Mucosa of gallbladder (tissue), 1 donor: ENCODE results near the gene NAB1. TPM values are rescaled to one million over a fixed set of nuclear protein-coding genes. Genes with fewer than 3 reads are reported as not detected.

Source experiments
- DNase-seq: peaks from one replicate; pipeline ENCODE4 v3.0.0-alpha.2; 2020; ENCODE audit warnings: low spot score
- total RNA-seq: library from RNA; stranded (reverse); gene quantifications from one replicate; pipeline ENCODE4 v1.2.1, GENCODE V29; 2021
- donor health status: DM: no; HTN: no; CAD: no.

Gene NAB1
- total RNA-seq, 1 donor from 2014 or later = 29.9 TPM

DNA sequence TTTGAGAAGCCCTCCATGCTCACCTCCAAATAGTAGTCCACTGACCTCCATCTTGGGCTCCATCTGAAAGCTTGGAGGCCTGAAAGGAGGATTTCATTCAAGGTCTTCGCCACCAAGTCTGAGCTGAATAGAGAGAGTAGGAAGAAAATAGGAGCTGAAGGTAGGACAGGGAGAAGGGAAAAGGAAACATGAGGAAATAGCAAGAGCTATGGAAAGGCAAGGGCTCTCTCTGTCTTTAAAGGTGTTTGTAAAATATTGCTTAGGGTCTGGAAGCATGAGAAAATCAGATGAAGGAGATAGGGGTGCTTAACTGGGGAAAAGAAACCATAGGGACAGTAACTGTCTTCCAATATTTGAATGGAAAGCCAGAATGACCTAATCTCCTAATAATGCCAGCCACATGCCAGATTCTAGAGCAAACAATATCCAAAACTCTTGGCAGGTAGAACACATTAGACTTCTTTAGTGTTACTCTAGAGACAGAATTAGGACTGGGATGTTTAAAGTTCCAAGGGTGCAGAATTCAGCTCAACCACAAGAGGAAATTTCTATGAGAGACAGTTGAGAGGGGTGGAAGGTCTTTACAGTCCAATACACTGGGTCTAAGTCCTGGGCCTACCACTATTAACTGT, 67.4 kb downstream of the NAB1 start:
- DNase-seq = no peak

DNA sequence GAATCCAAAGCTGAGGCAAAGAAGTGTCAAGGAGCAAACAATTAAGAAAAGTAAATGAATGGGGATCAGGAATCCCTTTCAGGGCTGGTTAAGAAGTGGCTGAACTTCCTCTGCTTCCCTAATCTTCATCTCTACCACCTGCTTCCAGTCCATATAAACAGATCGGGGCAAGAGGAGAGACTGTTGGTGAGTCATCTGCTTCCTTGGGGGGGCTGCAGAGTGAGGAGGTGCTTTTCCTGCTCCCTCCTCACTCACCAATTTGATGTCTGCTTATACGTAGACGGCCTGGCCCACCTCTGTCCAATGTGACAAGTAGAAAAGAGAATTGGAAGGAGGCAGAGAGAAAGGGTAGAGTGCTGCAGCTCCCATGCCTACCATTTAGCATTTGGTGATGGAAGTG, 68.4 kb downstream of the NAB1 start:
- no peak for DNase-seq

DNA sequence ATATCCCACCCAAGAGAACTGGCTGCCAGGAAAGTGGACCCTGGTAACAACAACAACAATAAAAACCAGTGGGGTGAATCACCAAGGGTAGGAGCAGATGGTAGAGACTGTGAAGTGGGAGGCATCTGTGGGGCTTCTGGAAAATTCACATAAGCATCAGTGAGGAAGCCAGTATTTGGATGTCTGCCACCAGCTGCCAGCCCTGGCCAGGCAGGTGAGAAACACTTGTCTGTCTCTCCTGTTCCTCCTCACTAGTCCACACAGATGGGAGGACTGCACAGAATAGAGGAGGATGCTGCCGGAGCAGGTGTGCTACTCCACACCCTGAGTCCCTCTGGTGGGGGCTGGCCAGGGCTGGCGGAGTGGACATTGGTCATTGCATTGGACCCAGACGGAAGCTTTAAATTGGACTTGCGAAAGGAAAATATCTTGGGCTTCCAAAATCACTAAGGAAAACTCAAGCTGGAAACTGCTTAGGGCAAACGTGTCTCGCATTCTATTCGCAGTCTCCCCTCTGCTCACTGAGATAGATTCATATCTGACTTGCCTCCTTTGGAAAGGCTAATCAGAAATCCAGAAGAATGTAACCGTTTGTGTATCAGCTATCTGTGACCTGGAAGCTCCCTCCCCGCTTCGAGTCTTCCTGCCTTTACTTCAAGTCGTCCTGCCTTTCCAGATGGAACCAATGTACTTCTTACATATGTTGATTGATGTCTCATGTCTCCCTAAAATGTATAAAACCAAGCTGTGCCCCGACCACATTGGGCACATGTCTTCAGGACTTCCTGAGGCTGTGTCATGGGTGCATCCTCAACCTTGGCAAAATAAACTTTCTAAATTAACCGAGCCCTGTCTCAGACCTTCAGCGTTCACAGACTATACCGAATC, 69.1 kb downstream of the NAB1 start:
- no peak for DNase-seq

DNA sequence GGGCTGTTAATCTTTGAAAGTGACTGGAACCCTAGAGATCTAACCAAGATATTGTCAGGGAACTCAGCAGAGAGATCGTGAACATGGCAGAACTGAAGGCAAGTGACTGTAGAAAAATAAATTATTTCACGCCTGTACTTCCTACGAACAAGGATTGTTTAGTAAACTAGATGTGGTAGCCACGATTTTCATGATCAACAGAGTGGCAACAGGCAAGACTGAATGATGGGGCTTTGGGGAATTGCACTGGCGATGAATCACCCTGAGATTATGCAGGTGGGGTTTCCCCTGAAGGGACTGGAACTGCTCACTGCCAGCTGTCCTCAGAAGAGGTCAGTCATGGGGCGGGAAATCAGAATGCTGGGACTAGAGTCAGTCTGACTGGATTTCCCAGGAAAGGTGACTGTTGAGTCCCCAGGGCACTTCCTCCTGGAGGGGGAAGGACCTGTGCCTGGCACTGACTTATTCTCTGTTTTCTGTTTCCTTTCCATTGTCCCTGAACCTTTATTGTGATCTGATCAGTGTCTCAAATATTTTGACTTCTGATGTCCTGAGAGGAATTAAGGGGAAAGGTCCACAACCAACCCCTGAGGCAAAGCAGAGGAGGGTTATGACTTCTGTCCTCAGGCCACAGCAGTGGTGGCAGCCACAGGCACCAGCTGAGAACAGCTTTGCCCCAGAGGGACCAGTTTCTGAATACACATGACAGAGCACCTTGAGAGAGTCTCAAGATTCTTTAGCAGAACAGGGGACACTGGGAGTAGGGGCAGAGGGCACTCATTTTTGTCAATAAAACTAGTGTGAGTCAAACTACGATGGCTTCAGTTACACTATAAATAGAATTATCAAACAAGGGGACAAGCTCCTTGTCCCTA, 70.0 kb downstream of the NAB1 start:
- DNase-seq = peak; percentile 55

DNA sequence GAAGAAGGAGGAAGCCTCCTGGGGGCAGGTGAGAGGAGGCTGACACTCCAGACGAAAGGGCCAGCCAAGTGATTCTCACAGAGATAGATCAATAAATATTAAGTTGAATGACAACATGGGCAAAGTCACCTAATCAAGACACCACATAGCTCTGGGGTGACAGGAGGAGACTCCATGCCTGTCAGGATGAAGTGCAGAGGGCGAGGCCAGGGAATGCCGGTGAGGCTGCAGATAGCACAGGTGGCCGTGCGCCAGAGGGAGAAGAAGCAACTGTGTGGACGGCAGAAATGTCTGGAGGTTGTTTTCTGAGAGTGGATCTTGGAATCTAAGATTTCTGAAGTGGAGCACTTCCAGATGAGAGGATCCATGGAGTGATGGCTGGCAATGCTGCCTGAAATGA, 71.4 kb downstream of the NAB1 start:
- no peak for DNase-seq

DNA sequence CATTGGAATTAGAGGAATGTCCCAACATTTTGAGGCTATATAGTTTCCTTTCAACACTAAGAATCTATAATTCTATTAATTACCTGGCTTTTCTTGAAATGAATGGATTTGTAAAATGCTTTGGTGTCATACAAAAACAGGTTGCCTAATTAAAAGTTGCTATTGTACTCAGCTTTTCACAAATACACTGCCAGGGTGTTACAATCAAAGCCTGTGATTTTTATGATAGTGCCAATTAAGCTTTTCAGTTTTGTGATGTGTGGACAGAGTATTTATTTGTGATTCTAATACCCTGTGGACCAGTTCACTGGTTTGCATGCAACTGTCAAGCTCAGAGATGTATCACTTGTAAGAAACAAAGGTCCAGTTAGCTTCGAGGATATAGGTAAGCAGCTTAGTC, 71.8 kb downstream of the NAB1 start:
- DNase-seq = no peak

DNA sequence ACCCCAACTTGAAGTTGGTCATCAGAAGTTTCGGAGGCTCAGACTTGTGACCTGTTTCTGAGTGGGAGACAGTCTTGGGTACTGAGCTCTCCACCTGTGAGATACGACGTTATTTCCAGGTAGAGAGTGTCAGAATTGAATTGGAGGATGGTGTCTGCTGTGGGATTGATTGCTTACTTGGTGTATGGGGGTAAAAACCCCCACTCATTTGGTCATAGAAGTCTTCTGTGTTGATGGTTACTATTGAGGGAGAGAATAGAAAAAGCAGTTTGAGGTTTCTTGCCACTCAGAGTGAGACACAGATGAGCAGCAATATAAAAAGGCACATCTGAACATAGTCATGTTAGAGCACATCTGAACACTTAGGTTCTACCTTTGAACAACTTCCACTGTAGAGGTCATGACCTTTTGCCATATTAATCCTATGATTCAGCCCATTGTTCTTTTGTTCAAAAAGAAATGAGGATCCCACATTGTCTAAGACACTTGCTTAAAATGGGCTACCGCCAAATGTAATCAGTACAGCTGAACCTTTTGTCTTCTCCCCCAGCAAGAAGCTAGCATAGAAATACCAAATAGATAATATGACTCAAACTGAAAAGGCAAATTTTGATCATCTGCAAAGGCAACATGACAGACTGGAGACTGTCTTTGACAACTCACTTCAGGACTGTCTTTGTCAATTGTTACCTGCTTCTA, 73.3 kb downstream of the NAB1 start:
- DNase-seq = no peak

DNA sequence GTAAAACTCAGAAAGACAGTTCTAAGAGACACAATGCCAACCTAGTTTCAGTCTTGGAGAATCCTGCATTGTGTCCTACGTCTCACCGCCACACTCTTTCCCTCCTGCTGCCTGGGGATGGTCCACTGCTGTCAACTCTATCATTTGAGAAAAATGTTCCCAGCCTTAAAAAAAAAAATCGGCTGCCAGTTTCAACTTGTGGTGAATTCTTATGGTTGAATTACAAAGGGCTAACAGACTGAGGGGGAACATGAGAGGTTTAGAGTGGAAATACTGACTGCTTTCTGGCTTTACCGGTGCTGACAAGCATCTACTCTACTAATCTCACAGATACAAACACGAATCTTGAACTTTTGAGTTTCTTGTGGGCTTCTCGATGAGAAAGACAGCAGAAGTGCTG, 74.0 kb downstream of the NAB1 start:
- no peak for DNase-seq

DNA sequence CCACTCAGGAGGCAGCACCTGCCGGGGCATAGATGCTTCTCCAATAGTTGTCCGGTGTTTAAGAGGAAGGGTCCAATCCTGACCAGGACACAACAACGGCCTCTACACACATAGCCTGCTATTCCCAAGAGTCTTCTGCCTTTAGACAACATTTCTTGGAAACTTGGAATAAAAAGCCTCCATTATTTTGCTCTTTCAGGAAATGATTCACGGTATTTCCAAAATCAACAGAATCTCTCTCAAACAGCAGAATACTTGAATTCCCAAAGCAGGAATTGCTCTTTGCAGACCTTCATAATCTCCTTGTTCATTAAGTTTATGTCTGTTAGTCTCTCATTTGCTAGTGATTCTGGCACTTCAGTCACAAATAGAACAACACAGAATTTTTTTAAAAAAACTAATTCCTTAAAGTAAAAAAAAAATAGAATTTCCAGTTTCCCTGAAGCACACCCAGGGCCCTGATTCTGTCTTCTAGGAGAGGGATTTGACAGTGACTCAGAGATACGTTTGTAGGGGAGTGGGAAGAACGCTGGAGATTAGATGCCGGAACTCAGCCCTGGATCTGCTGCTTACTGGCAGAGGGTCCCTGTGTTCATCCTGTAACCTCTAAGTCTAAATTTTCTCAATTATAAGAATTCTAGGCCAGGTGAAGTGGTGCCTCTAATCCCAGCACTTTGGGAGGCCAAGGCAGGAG, 74.7 kb downstream of the NAB1 start:
- no peak for DNase-seq

DNA sequence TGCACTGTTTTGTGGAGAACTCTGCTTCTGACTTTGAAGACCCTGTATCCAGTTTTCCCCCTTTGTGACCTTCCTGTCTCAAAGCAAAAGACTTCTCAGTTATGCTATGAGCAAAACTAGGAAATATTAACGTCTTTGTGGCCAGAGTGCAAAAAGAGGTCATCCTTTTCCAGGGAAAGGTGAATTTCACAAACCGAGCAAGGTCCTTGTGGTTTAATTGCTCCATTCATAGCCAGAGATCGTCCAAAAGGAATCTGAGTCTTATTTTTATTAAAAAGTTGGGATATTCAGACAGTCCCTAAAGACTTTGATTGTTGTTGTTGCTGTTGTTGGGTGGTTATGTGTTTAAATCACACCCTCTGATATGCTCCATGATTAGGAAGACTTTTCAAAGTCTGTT, 77.4 kb downstream of the NAB1 start:
- DNase-seq = no peak

DNA sequence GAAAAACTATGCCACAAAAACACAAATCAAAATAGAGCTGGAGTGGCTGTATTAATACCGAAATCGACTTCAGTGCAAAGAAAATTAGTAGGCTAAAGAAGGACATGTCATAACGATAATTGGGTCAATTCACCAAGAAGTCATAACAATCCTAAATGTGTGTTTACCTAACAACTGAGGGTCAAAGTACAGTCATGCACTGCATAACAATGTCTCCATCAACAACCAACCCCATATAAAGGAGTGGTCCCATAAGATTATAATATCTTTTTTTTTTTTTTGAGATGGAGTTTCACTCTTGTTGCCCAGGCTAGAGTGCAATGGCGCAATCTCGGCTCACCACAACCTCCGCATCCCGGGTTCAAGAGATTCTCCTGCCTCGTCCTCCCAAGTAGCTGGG, 87.5 kb downstream of the NAB1 start:
- no peak for DNase-seq

DNA sequence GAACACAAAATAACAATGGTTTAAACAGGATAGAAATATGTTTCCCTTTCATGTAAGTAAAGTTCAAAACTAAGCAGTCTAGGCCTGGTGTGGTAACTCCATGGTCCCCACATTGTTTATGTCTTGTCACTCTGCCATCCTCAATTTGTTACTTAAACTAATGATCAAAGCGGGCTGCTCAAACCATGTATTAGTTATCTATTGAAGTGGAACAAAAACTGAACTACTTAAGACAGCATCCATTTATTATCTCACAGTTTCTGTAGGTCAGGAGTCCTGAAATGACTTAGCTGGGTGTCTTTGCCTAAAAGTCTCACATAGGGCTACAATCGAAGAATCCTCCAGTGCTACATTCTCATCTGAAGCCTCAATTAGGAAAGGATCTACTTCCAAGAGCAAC, 91.6 kb downstream of the NAB1 start:
- no peak for DNase-seq

Other genes starting within 250 kb of the NAB1 start
- gene MFSD6, start 240.7 kb upstream of the NAB1 start, total RNA-seq = 62.9 TPM
- 3.8 TPM for gene NEMP2, start 114.4 kb upstream of the NAB1 start, total RNA-seq
- 188 TPM for gene GLS, start 231.7 kb downstream of the NAB1 start, total RNA-seq